Left ventricle myocardium inferior (tissue), 1 donor: ENCODE measurements around the gene RSPO4. TPM values are rescaled to one million over a fixed set of nuclear protein-coding genes. Genes with fewer than 3 reads are reported as not detected.

Experiments
- DNase-seq: peaks from one replicate; pipeline ENCODE4 v3.0.0-alpha.2; 2020
- H3K27ac ChIP-seq: fragments of 200-600 bp; replicated peaks from 2 replicates; pipeline ENCODE4 v1.8.0; 2021
- H3K27me3 ChIP-seq: fragments of 200-600 bp; 2 replicates; pipeline ENCODE4 v1.8.0; 2021; ENCODE audit warnings: low read depth
- H3K36me3 ChIP-seq: fragments of 200-600 bp; 2 replicates; pipeline ENCODE4 v1.8.0; 2021
- H3K4me1 ChIP-seq: fragments of 200-600 bp; 2 replicates; pipeline ENCODE4 v1.8.0; 2021
- H3K4me3 ChIP-seq: fragments of 200-600 bp; 2 replicates; pipeline ENCODE4 v1.8.0; 2021; ENCODE audit warnings: mild to moderate bottlenecking, moderate library complexity
- H3K9me3 ChIP-seq: fragments of 200-600 bp; replicated peaks from 2 replicates; pipeline ENCODE4 v1.8.0; 2021
- CTCF ChIP-seq: fragments of 200-600 bp; IDR thresholded peaks from 2 replicates; pipeline ENCODE4 v1.8.0; 2021; ENCODE audit warnings: antibody characterized with exemption, mild to moderate bottlenecking, borderline replicate concordance
- intact Hi-C: fragments of 100-400 bp; cut with micrococcal nuclease; formaldehyde crosslinking; loops from one replicate; pipeline ENCODE4 v1.11.0; 2022
- total RNA-seq: library from RNA; stranded (reverse); fragmentation: NEBNext Ultra II Directional; extraction: Animal tissue kit (Norgen Biotek cat#: 25700); gene quantifications from one replicate; pipeline ENCODE4 v1.2.1, GENCODE V29; 2021
- donor health status: DM: no; HTN: yes; CAD: no; lungs with severe emphysema.

The RSPO4 gene
- total RNA-seq, 1 donor from 2014 or later = not detected

- Histone ChIP-seq H3K9me3 (no peaks in the 10 kb centered on the region), H3K36me3 (no peaks in the 10 kb centered on the region), H3K27me3 (peaks cover 88% of the 10 kb centered on the region), H3K27ac (no peak overlapping the region), H3K4me3 (no peak overlapping the region), H3K4me1 (no peaks in the 10 kb centered on the region)
- TF ChIP-seq CTCF = no peak
- no peak for DNase-seq
- intact Hi-C loops = no loop called here
Measured at GRCh38 chr20:942611-943010, 59.5 kb downstream of the RSPO4 start.

GRCh38 chr20:940926-941325 lies 61.2 kb downstream of the RSPO4 start:
- no peak for DNase-seq
- H3K4me1 ChIP-seq = no peaks in the 10 kb centered on the region
- no peak overlapping the region for H3K4me3 ChIP-seq
- H3K9me3 ChIP-seq = no peaks in the 10 kb centered on the region
- peaks cover 72% of the 10 kb centered on the region for H3K27me3 ChIP-seq
- no peak overlapping the region for H3K27ac ChIP-seq
- intact Hi-C loops = no loop called here
- TF ChIP-seq CTCF = no peak
- no peaks in the 10 kb centered on the region for H3K36me3 ChIP-seq

GRCh38 chr20:939606-940005 lies 62.5 kb downstream of the RSPO4 start:
- intact Hi-C loops = no loop called here

GRCh38 chr20:934186-934840 lies 67.8 kb downstream of the RSPO4 start:
- TF ChIP-seq CTCF = no peak
- peaks cover 16% of the 10 kb centered on the region for H3K27me3 ChIP-seq
- intact Hi-C loops = no loop called here
- no peak overlapping the region for H3K27ac ChIP-seq
- peaks cover 33% of the 10 kb centered on the region for H3K9me3 ChIP-seq
- no peak for DNase-seq
- no peaks in the 10 kb centered on the region for H3K4me1 ChIP-seq
- no peaks in the 10 kb centered on the region for H3K36me3 ChIP-seq
- no peak overlapping the region for H3K4me3 ChIP-seq

More at GRCh38 chr20:939606-940005, 62.5 kb downstream of the RSPO4 start:
- Histone ChIP-seq H3K27me3 (peaks cover 58% of the 10 kb centered on the region), H3K27ac (no peak overlapping the region), H3K4me3 (no peak overlapping the region), H3K4me1 (no peaks in the 10 kb centered on the region), H3K9me3 (no peaks in the 10 kb centered on the region), H3K36me3 (no peaks in the 10 kb centered on the region)
- no peak for DNase-seq
- TF ChIP-seq CTCF = no peak

GRCh38 chr20:933029-933428 lies 69.1 kb downstream of the RSPO4 start:
- H3K9me3 ChIP-seq = peaks cover 33% of the 10 kb centered on the region
- TF ChIP-seq CTCF = no peak
- H3K4me3 ChIP-seq = no peak overlapping the region
- H3K36me3 ChIP-seq = no peaks in the 10 kb centered on the region
- H3K27me3 ChIP-seq = peaks cover 15% of the 10 kb centered on the region
- intact Hi-C loops = no loop called here
- no peak for DNase-seq
- no peak overlapping the region for H3K27ac ChIP-seq
- H3K4me1 ChIP-seq = no peaks in the 10 kb centered on the region

- no peaks in the 10 kb centered on the region for H3K36me3 ChIP-seq
- H3K27me3 ChIP-seq = peaks cover 26% of the 10 kb centered on the region
- no peak overlapping the region for H3K4me3 ChIP-seq
- no peak overlapping the region for H3K27ac ChIP-seq
- no peak for DNase-seq
- H3K9me3 ChIP-seq = peaks cover 33% of the 10 kb centered on the region
- intact Hi-C loops = no loop called here
- TF ChIP-seq CTCF = no peak
- H3K4me1 ChIP-seq = peaks cover 2% of the 10 kb centered on the region
Measured at GRCh38 chr20:931401-931800, 70.7 kb downstream of the RSPO4 start.
